Testis (tissue), 3 donors: ENCODE data around the gene SCFD2. TPM values are rescaled to one million over a fixed set of nuclear protein-coding genes. Genes with fewer than 3 reads are reported as not detected.

Source experiments
- DNase-seq: peaks from one replicate; pipeline ENCODE4 v3.0.0-alpha.2; 2019
- H3K27ac ChIP-seq, 2 donors: fragments of 200-600 bp; sonication (generic); one replicate each; pipeline ENCODE4 v1.5.1; 2019
- H3K27me3 ChIP-seq: fragments of 200-600 bp; sonication (generic); one replicate; pipeline ENCODE4 v1.5.1; 2019
- H3K36me3 ChIP-seq: fragments of 200-600 bp; sonication (generic); one replicate; pipeline ENCODE4 v1.5.1; 2017; ENCODE audit warnings: low read depth; ENCODE audit errors: missing control alignments
- H3K4me1 ChIP-seq: fragments of 200-600 bp; sonication (generic); one replicate; pipeline ENCODE4 v1.5.1; 2019
- H3K4me3 ChIP-seq, 2 donors: fragments of 200-600 bp; sonication (generic); one replicate each; pipeline ENCODE4 v1.5.1; 2017 to 2019
- H3K9me3 ChIP-seq: fragments of 200-600 bp; sonication (generic); one replicate; pipeline ENCODE4 v1.5.1; 2017
- CTCF ChIP-seq, 3 experiments: fragments of 450-650 bp in 2 of 3; fragments of 200-600 bp in 1 of 3; sonication (generic) in 1 of 3; IDR thresholded peaks; one replicate each; pipeline ENCODE4 v1.5.1; 2016 to 2019; ENCODE audit warnings: antibody characterized with exemption in 3 of 3, mild to moderate bottlenecking in 2 of 3, moderate library complexity in 1 of 3
- POLR2A ChIP-seq: fragments of 450-650 bp; IDR thresholded peaks from one replicate; pipeline ENCODE4 v1.6.1; 2017; ENCODE audit warnings: antibody characterized with exemption, mild to moderate bottlenecking, moderate library complexity
- WGBS, 2 donors: methylation state at CpG; one replicate each; pipeline ENCODE4 v1.1.5; 2018; 5-methylcytosine and 5-hydroxymethylcytosine counted together
- intact Hi-C: fragments of 100-400 bp; cut with DNase I; formaldehyde crosslinking; loops from one replicate; pipeline ENCODE4 v1.15.1; 2023; ENCODE audit warnings: low total_unique reads
- polyA plus RNA-seq: library from polyadenylated mRNA; stranded (reverse); fragments of 350-450 nt; fragmentation: Illumina TruSeq; extraction: RNeasy Lipid Tissue Mini Kit (QIAGEN cat#74804); gene quantifications from one replicate; pipeline ENCODE4 v1.2.3, GENCODE V29; 2014; ENCODE audit warnings: low read depth, low replicate concordance; ENCODE audit not compliant: insufficient read depth
- total RNA-seq, 2 donors: library from RNA; depleted of rRNA; stranded (reverse); fragments of >200 nt; gene quantifications; one replicate each; pipeline ENCODE4 v1.2.3, GENCODE V29; 2016

SCFD2 gene
- total and polyA plus RNA-seq, 3 donors from 2014 or later = 6.0 to 24.5 (median 21.3) TPM

DNA sequence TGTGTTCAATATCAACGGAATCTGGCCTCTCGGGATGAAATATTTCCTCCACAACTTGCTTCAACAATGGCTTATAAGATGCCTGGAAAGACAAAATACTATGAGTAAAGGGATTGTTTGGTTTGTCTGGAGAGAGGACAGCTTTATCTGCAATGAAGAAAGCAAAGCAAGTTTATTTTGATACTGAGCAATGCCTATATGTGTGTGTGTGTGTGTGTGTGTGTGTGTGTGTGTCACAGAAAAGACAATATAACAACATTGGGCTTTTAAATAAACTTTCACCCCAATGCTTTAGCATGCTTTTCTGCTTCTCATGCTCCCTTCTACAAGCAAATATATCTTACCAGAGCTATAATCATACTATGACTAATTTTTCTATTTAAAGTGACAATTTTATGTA, 458.4 kb downstream of the SCFD2 start:
- intact Hi-C loops = no loop called here
- no peak for TF ChIP-seq CTCF (IDR thresholded peaks at IDR 0.05)
- no peak for TF ChIP-seq POLR2A
- WGBS, 2 donors = 87 to 93% methylated on average over 2 of the region's 2 CpGs
- H3K4me3 ChIP-seq = no peak overlapping the region
- H3K27ac ChIP-seq = no peak overlapping the region
- no peaks in the 10 kb centered on the region for H3K27me3 ChIP-seq
- H3K9me3 ChIP-seq = no peaks in the 10 kb centered on the region
- H3K4me1 ChIP-seq = no peaks in the 10 kb centered on the region
- no peaks in the 10 kb centered on the region for H3K36me3 ChIP-seq
- no peak for DNase-seq

DNA sequence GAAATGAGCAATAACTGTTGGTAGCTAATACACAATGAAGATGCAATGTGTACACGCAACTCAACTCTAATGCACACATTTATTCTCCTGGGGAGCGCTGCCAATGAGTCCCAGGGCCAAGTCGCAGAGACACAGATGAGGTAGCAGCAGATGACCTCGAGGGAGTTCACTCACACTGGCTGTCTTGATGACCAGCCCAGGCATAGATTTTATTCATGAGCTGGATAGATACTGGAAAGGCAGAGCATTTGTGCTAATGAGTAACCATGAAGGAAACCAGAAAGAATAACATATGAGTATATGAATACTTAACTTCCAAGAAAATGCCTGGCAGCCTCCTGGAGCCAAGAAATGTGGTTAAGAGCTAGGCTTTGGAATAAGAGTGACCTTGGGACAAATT, 461.4 kb downstream of the SCFD2 start:
- Histone ChIP-seq H3K4me3 (no peak overlapping the region), H3K27me3 (no peaks in the 10 kb centered on the region), H3K4me1 (no peaks in the 10 kb centered on the region), H3K27ac (no peak overlapping the region), H3K36me3 (no peaks in the 10 kb centered on the region), H3K9me3 (no peaks in the 10 kb centered on the region)
- no peak for DNase-seq
- intact Hi-C loops = no loop called here
- WGBS, 2 donors = 87% methylated on average over 4 of the region's 4 CpGs
- no peak for TF ChIP-seq POLR2A
- TF ChIP-seq CTCF (IDR thresholded peaks at IDR 0.05) = no peak

DNA sequence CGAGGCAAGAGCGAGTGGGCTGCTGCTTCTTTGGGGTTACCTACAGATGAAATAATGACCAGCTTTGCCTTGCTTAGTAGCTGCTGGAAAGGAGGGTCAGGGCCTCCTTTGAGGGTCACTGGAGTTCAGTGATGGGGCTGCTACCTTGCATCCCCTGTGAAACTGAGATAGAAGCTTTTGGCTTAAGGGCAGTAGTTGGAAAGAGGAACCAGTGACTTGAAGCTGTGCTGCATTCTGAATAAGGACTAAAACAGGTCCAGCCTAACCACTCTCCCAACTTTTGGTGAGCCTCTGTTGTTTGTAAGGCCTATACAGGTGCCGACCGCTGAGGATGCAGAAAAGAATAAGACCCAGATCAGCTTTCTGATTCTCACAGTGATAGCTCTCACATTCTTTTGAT, 462.6 kb downstream of the SCFD2 start:
- WGBS, 2 donors = 95% methylated on average over 4 of the region's 4 CpGs
- no peak overlapping the region for H3K27ac ChIP-seq
- DNase-seq = no peak
- H3K4me3 ChIP-seq = no peak overlapping the region
- H3K9me3 ChIP-seq = no peaks in the 10 kb centered on the region
- no peaks in the 10 kb centered on the region for H3K4me1 ChIP-seq
- intact Hi-C loops = no loop called here
- no peak for TF ChIP-seq CTCF (IDR thresholded peaks at IDR 0.05)
- TF ChIP-seq POLR2A = no peak
- H3K27me3 ChIP-seq = no peaks in the 10 kb centered on the region
- no peaks in the 10 kb centered on the region for H3K36me3 ChIP-seq

GRCh38 chr4:52894443-52894842, 471.4 kb downstream of the SCFD2 start:
- no peak for DNase-seq

More at GRCh38 chr4:52894443-52894842, 471.4 kb downstream of the SCFD2 start:
- H3K36me3 ChIP-seq = no peaks in the 10 kb centered on the region
- H3K27ac ChIP-seq = no peak overlapping the region
- intact Hi-C loops = no loop called here
- WGBS, 2 donors = 89 to 91% methylated on average over 1 of the region's 1 CpG
- H3K4me1 ChIP-seq = no peaks in the 10 kb centered on the region
- no peaks in the 10 kb centered on the region for H3K27me3 ChIP-seq
- no peak overlapping the region for H3K4me3 ChIP-seq
- no peaks in the 10 kb centered on the region for H3K9me3 ChIP-seq
- TF ChIP-seq POLR2A (no peak), CTCF (IDR thresholded peaks at IDR 0.05) (no peak)
